ENCODE results near the gene PRLR.
A peak's percentile ranks its signal among the peaks of the same experiment; 100 is the strongest.

The PRLR gene

GRCh38 chr5:35096216-35096615 lies 134.1 kb downstream of the PRLR start:
- no peaks in the 10 kb centered on the region for H3K36me3 ChIP-seq (ENCODE audit: control insufficient read depth, insufficient read depth, low read length, severe bottlenecking)
- no peaks in the 10 kb centered on the region for H3K4me1 ChIP-seq (ENCODE audit: control insufficient read depth, insufficient read depth, low read length)
- DNase-seq (ENCODE audit: low read depth), result no peak
- H3K27me3 ChIP-seq (replicated peaks; ENCODE audit: control insufficient read depth, insufficient read depth, low read length), result no peaks in the 10 kb centered on the region
- no peaks in the 10 kb centered on the region for H3K9me3 ChIP-seq (ENCODE audit: control insufficient read depth, low read length)
- H3K9ac ChIP-seq (ENCODE audit: low read length), result no peak overlapping the region
- no peak overlapping the region for H3K4me3 ChIP-seq (ENCODE audit: low read length)

GRCh38 chr5:35095366-35095765 lies 134.9 kb downstream of the PRLR start:
- no peak overlapping the region for H3K4me3 ChIP-seq (ENCODE audit: low read length)
- no peak for DNase-seq (ENCODE audit: low read depth)
- no peaks in the 10 kb centered on the region for H3K9me3 ChIP-seq (ENCODE audit: control insufficient read depth, low read length)
- H3K36me3 ChIP-seq (ENCODE audit: control insufficient read depth, insufficient read depth, low read length, severe bottlenecking), result no peaks in the 10 kb centered on the region
- no peaks in the 10 kb centered on the region for H3K27me3 ChIP-seq (replicated peaks; ENCODE audit: control insufficient read depth, insufficient read depth, low read length)
- H3K9ac ChIP-seq (ENCODE audit: low read length), result no peak overlapping the region
- H3K4me1 ChIP-seq (ENCODE audit: control insufficient read depth, insufficient read depth, low read length), result no peaks in the 10 kb centered on the region

GRCh38 chr5:35094948-35095347 lies 135.3 kb downstream of the PRLR start:
- H3K4me1 ChIP-seq (ENCODE audit: control insufficient read depth, insufficient read depth, low read length), result no peaks in the 10 kb centered on the region
- no peaks in the 10 kb centered on the region for H3K9me3 ChIP-seq (ENCODE audit: control insufficient read depth, low read length)
- H3K4me3 ChIP-seq (ENCODE audit: low read length), result no peak overlapping the region
- H3K9ac ChIP-seq (ENCODE audit: low read length), result no peak overlapping the region
- H3K27me3 ChIP-seq (replicated peaks; ENCODE audit: control insufficient read depth, insufficient read depth, low read length), result no peaks in the 10 kb centered on the region
- H3K36me3 ChIP-seq (ENCODE audit: control insufficient read depth, insufficient read depth, low read length, severe bottlenecking), result no peaks in the 10 kb centered on the region
- DNase-seq (ENCODE audit: low read depth), result no peak

- no peak for DNase-seq (ENCODE audit: low read depth)
- Histone ChIP-seq H3K27me3 (replicated peaks; ENCODE audit: control insufficient read depth, insufficient read depth, low read length) (no peaks in the 10 kb centered on the region), H3K4me3 (ENCODE audit: low read length) (no peak overlapping the region), H3K36me3 (ENCODE audit: control insufficient read depth, insufficient read depth, low read length, severe bottlenecking) (no peaks in the 10 kb centered on the region), H3K4me1 (ENCODE audit: control insufficient read depth, insufficient read depth, low read length) (peaks cover 18% of the 10 kb centered on the region), H3K9me3 (ENCODE audit: control insufficient read depth, low read length) (no peaks in the 10 kb centered on the region), H3K9ac (ENCODE audit: low read length) (no peak overlapping the region)
Measured at GRCh38 chr5:35092703-35093102, 137.6 kb downstream of the PRLR start.

GRCh38 chr5:35091704-35092103 lies 138.6 kb downstream of the PRLR start:
- no peak for DNase-seq (ENCODE audit: low read depth)
- H3K9ac ChIP-seq (ENCODE audit: low read length), result no peak overlapping the region
- no peak overlapping the region for H3K4me3 ChIP-seq (ENCODE audit: low read length)
- H3K9me3 ChIP-seq (ENCODE audit: control insufficient read depth, low read length), result no peaks in the 10 kb centered on the region
- H3K27me3 ChIP-seq (replicated peaks; ENCODE audit: control insufficient read depth, insufficient read depth, low read length), result no peaks in the 10 kb centered on the region
- H3K36me3 ChIP-seq (ENCODE audit: control insufficient read depth, insufficient read depth, low read length, severe bottlenecking), result no peaks in the 10 kb centered on the region
- H3K4me1 ChIP-seq (ENCODE audit: control insufficient read depth, insufficient read depth, low read length), result peaks cover 19% of the 10 kb centered on the region

GRCh38 chr5:35089334-35090314 lies 140.7 kb downstream of the PRLR start:
- H3K27me3 ChIP-seq (replicated peaks; ENCODE audit: control insufficient read depth, insufficient read depth, low read length), result no peaks in the 10 kb centered on the region

GRCh38 chr5:35087991-35088390 lies 142.3 kb downstream of the PRLR start:
- DNase-seq (ENCODE audit: low read depth), result peak; percentile 51
- no peak overlapping the region for H3K9ac ChIP-seq (ENCODE audit: low read length)

More at GRCh38 chr5:35089334-35090314, 140.7 kb downstream of the PRLR start:
- H3K9ac ChIP-seq (ENCODE audit: low read length), result no peak overlapping the region
- H3K9me3 ChIP-seq (ENCODE audit: control insufficient read depth, low read length), result no peaks in the 10 kb centered on the region
- peak; percentile 86 for DNase-seq (ENCODE audit: low read depth)
- peaks cover 19% of the 10 kb centered on the region for H3K4me1 ChIP-seq (ENCODE audit: control insufficient read depth, insufficient read depth, low read length)
- H3K4me3 ChIP-seq (ENCODE audit: low read length), result no peak overlapping the region
- H3K36me3 ChIP-seq (ENCODE audit: control insufficient read depth, insufficient read depth, low read length, severe bottlenecking), result no peaks in the 10 kb centered on the region

GRCh38 chr5:35083150-35083549 lies 147.1 kb downstream of the PRLR start:
- no peaks in the 10 kb centered on the region for H3K27me3 ChIP-seq (replicated peaks; ENCODE audit: control insufficient read depth, insufficient read depth, low read length)
- H3K36me3 ChIP-seq (ENCODE audit: control insufficient read depth, insufficient read depth, low read length, severe bottlenecking), result no peaks in the 10 kb centered on the region
- no peak for DNase-seq (ENCODE audit: low read depth)

More at GRCh38 chr5:35087991-35088390, 142.3 kb downstream of the PRLR start:
- peaks cover 19% of the 10 kb centered on the region for H3K4me1 ChIP-seq (ENCODE audit: control insufficient read depth, insufficient read depth, low read length)
- no peaks in the 10 kb centered on the region for H3K27me3 ChIP-seq (replicated peaks; ENCODE audit: control insufficient read depth, insufficient read depth, low read length)
- no peaks in the 10 kb centered on the region for H3K9me3 ChIP-seq (ENCODE audit: control insufficient read depth, low read length)
- no peaks in the 10 kb centered on the region for H3K36me3 ChIP-seq (ENCODE audit: control insufficient read depth, insufficient read depth, low read length, severe bottlenecking)
- H3K4me3 ChIP-seq (ENCODE audit: low read length), result no peak overlapping the region

GRCh38 chr5:35082530-35082929 lies 147.8 kb downstream of the PRLR start:
- no peak overlapping the region for H3K4me3 ChIP-seq (ENCODE audit: low read length)
- no peak for DNase-seq (ENCODE audit: low read depth)
- H3K9ac ChIP-seq (ENCODE audit: low read length), result no peak overlapping the region
- H3K27me3 ChIP-seq (replicated peaks; ENCODE audit: control insufficient read depth, insufficient read depth, low read length), result no peaks in the 10 kb centered on the region
- no peaks in the 10 kb centered on the region for H3K36me3 ChIP-seq (ENCODE audit: control insufficient read depth, insufficient read depth, low read length, severe bottlenecking)
- H3K9me3 ChIP-seq (ENCODE audit: control insufficient read depth, low read length), result no peaks in the 10 kb centered on the region
- H3K4me1 ChIP-seq (ENCODE audit: control insufficient read depth, insufficient read depth, low read length), result no peaks in the 10 kb centered on the region

More at GRCh38 chr5:35083150-35083549, 147.1 kb downstream of the PRLR start:
- no peak overlapping the region for H3K9ac ChIP-seq (ENCODE audit: low read length)
- H3K4me3 ChIP-seq (ENCODE audit: low read length), result no peak overlapping the region
- peaks cover 6% of the 10 kb centered on the region for H3K4me1 ChIP-seq (ENCODE audit: control insufficient read depth, insufficient read depth, low read length)
- no peaks in the 10 kb centered on the region for H3K9me3 ChIP-seq (ENCODE audit: control insufficient read depth, low read length)

GRCh38 chr5:35081134-35081533 lies 149.2 kb downstream of the PRLR start:
- H3K36me3 ChIP-seq (ENCODE audit: control insufficient read depth, insufficient read depth, low read length, severe bottlenecking), result no peaks in the 10 kb centered on the region
- no peaks in the 10 kb centered on the region for H3K9me3 ChIP-seq (ENCODE audit: control insufficient read depth, low read length)
- no peaks in the 10 kb centered on the region for H3K4me1 ChIP-seq (ENCODE audit: control insufficient read depth, insufficient read depth, low read length)
- H3K27me3 ChIP-seq (replicated peaks; ENCODE audit: control insufficient read depth, insufficient read depth, low read length), result no peaks in the 10 kb centered on the region
- no peak overlapping the region for H3K9ac ChIP-seq (ENCODE audit: low read length)
- no peak for DNase-seq (ENCODE audit: low read depth)
- no peak overlapping the region for H3K4me3 ChIP-seq (ENCODE audit: low read length)

- no peak for DNase-seq (ENCODE audit: low read depth)
- no peaks in the 10 kb centered on the region for H3K9me3 ChIP-seq (ENCODE audit: control insufficient read depth, low read length)
- H3K4me3 ChIP-seq (ENCODE audit: low read length), result no peak overlapping the region
- H3K9ac ChIP-seq (ENCODE audit: low read length), result no peak overlapping the region
- no peaks in the 10 kb centered on the region for H3K4me1 ChIP-seq (ENCODE audit: control insufficient read depth, insufficient read depth, low read length)
- H3K36me3 ChIP-seq (ENCODE audit: control insufficient read depth, insufficient read depth, low read length, severe bottlenecking), result no peaks in the 10 kb centered on the region
- no peaks in the 10 kb centered on the region for H3K27me3 ChIP-seq (replicated peaks; ENCODE audit: control insufficient read depth, insufficient read depth, low read length)
Measured at GRCh38 chr5:35073160-35073559, 157.1 kb downstream of the PRLR start.

Measured in adipocyte (in vitro differentiated cells).